ENCODE results near the gene AZIN2. TPM values are rescaled to one million over a fixed set of nuclear protein-coding genes. Genes with fewer than 3 reads are reported as not detected.

AZIN2 gene
- 1.00 TPM for polyA plus RNA-seq (2013, experiment 1 of 2)
- polyA plus RNA-seq (2013, experiment 2 of 2), result 1.1 TPM

GRCh38 chr1:33080885-33081553 is at the start of gene AZIN2:
TSS of gene AZIN2 (plus strand) at chr1:33081153. CDS start at chr1:33082250, 1,097 bp downstream.
- H3K9me3 ChIP-seq (ENCODE audit: insufficient read depth, low read depth, low read length), result no peaks in the 10 kb centered on the region
- H3K36me3 ChIP-seq (ENCODE audit: insufficient read depth, low read length), result no peaks in the 10 kb centered on the region
- H3K4me3 ChIP-seq (ENCODE audit: low read length), result peak within 1 kb of the TSS; percentile 78
- 0 out of 2 replicates have a peak, but pooled peaks cover 5% of the 10 kb centered on the region for H3K4me1 ChIP-seq (ENCODE audit: insufficient read depth, low read length)
- 1% methylated on average over 52 of the region's 52 CpGs for WGBS
- H3K27me3 ChIP-seq (ENCODE audit: insufficient read depth, low read length), result peaks cover 56% of the 10 kb centered on the region
- peak within 1 kb of the TSS; percentile 35; the same call in 1 of the 2 replicates for H3K9ac ChIP-seq (ENCODE audit: low read depth, low read length)
- no peak within 1 kb of the TSS for H3K27ac ChIP-seq (ENCODE audit: low read depth, low read length)

GRCh38 chr1:33031506-33031905 is 49.4 kb upstream of the AZIN2 start:
- Histone ChIP-seq H3K4me1 (ENCODE audit: insufficient read depth, low read length) (peaks cover 4% of the 10 kb centered on the region; the same call in 1 of the 2 replicates), H3K9ac (ENCODE audit: low read depth, low read length) (no peak overlapping the region), H3K27ac (ENCODE audit: low read depth, low read length) (no peak overlapping the region), H3K36me3 (ENCODE audit: insufficient read depth, low read length) (peaks cover 36% of the 10 kb centered on the region), H3K9me3 (ENCODE audit: insufficient read depth, low read depth, low read length) (no peaks in the 10 kb centered on the region), H3K4me3 (ENCODE audit: low read length) (no peak overlapping the region), H3K27me3 (ENCODE audit: insufficient read depth, low read length) (no peaks in the 10 kb centered on the region)
- WGBS, result 93% methylated on average over 3 of the region's 4 CpGs

GRCh38 chr1:33032126-33032869 is 48.7 kb upstream of the AZIN2 start:
- Histone ChIP-seq H3K36me3 (ENCODE audit: insufficient read depth, low read length) (peaks cover 36% of the 10 kb centered on the region), H3K9ac (ENCODE audit: low read depth, low read length) (no peak overlapping the region), H3K27ac (ENCODE audit: low read depth, low read length) (no peak overlapping the region), H3K4me3 (ENCODE audit: low read length) (no peak overlapping the region), H3K9me3 (ENCODE audit: insufficient read depth, low read depth, low read length) (no peaks in the 10 kb centered on the region), H3K27me3 (ENCODE audit: insufficient read depth, low read length) (no peaks in the 10 kb centered on the region), H3K4me1 (ENCODE audit: insufficient read depth, low read length) (peaks cover 4% of the 10 kb centered on the region; the same call in 1 of the 2 replicates)
- 92% methylated on average over 4 of the region's 6 CpGs for WGBS

GRCh38 chr1:33036051-33036525 is 44.9 kb upstream of the AZIN2 start:
- Histone ChIP-seq H3K9me3 (ENCODE audit: insufficient read depth, low read depth, low read length) (no peaks in the 10 kb centered on the region), H3K27ac (ENCODE audit: low read depth, low read length) (no peak overlapping the region), H3K9ac (ENCODE audit: low read depth, low read length) (peak overlapping the region; percentile 68), H3K4me1 (ENCODE audit: insufficient read depth, low read length) (peaks cover 4% of the 10 kb centered on the region; the same call in 1 of the 2 replicates), H3K4me3 (ENCODE audit: low read length) (peak overlapping the region; percentile 71), H3K27me3 (ENCODE audit: insufficient read depth, low read length) (no peaks in the 10 kb centered on the region), H3K36me3 (ENCODE audit: insufficient read depth, low read length) (peaks cover 21% of the 10 kb centered on the region)
- 19% methylated on average over 5 of the region's 5 CpGs for WGBS

- Histone ChIP-seq H3K27ac (ENCODE audit: low read depth, low read length) (no peak within 1 kb of the TSS), H3K9ac (ENCODE audit: low read depth, low read length) (peak within 1 kb of the TSS; percentile 68), H3K27me3 (ENCODE audit: insufficient read depth, low read length) (no peaks in the 10 kb centered on the region), H3K9me3 (ENCODE audit: insufficient read depth, low read depth, low read length) (no peaks in the 10 kb centered on the region), H3K4me3 (ENCODE audit: low read length) (peak within 1 kb of the TSS; percentile 71), H3K4me1 (ENCODE audit: insufficient read depth, low read length) (peaks cover 4% of the 10 kb centered on the region; the same call in 1 of the 2 replicates), H3K36me3 (ENCODE audit: insufficient read depth, low read length) (peaks cover 15% of the 10 kb centered on the region)
- WGBS, result 7% methylated on average over 55 of the region's 59 CpGs
These were observed 44.1 kb upstream of the AZIN2 start, which contains the start of gene AK2 for GRCh38 chr1:33036526-33037503. TSS of gene AK2 (minus strand) at chr1:33036883. CDS start at chr1:33036828, 55 bp downstream.

GRCh38 chr1:33039840-33040239 is 41.1 kb upstream of the AZIN2 start:
- Histone ChIP-seq H3K27ac (ENCODE audit: low read depth, low read length) (no peak overlapping the region), H3K4me3 (ENCODE audit: low read length) (no peak overlapping the region), H3K27me3 (ENCODE audit: insufficient read depth, low read length) (no peaks in the 10 kb centered on the region), H3K9ac (ENCODE audit: low read depth, low read length) (no peak overlapping the region), H3K9me3 (ENCODE audit: insufficient read depth, low read depth, low read length) (no peaks in the 10 kb centered on the region), H3K4me1 (ENCODE audit: insufficient read depth, low read length) (peaks cover 4% of the 10 kb centered on the region; the same call in 1 of the 2 replicates), H3K36me3 (ENCODE audit: insufficient read depth, low read length) (peaks cover 2% of the 10 kb centered on the region; the same call in 1 of the 2 replicates)
- WGBS, result 88% methylated on average over 8 of the region's 8 CpGs

- H3K4me1 ChIP-seq (ENCODE audit: insufficient read depth, low read length), result 0 out of 2 replicates have a peak, but pooled peaks cover 1% of the 10 kb centered on the region
- H3K4me3 ChIP-seq (ENCODE audit: low read length), result no peak overlapping the region
- H3K27me3 ChIP-seq (ENCODE audit: insufficient read depth, low read length), result no peaks in the 10 kb centered on the region
- H3K36me3 ChIP-seq (ENCODE audit: insufficient read depth, low read length), result no peaks in the 10 kb centered on the region
- no peak overlapping the region for H3K9ac ChIP-seq (ENCODE audit: low read depth, low read length)
- no peaks in the 10 kb centered on the region for H3K9me3 ChIP-seq (ENCODE audit: insufficient read depth, low read depth, low read length)
- 91% methylated on average over 1 of the region's 1 CpG for WGBS
- no peak overlapping the region for H3K27ac ChIP-seq (ENCODE audit: low read depth, low read length)
These were observed 39.9 kb upstream of the AZIN2 start for GRCh38 chr1:33041026-33041425.

GRCh38 chr1:33042831-33043230 is 38.1 kb upstream of the AZIN2 start:
- Histone ChIP-seq H3K9me3 (ENCODE audit: insufficient read depth, low read depth, low read length) (no peaks in the 10 kb centered on the region), H3K9ac (ENCODE audit: low read depth, low read length) (no peak overlapping the region), H3K27me3 (ENCODE audit: insufficient read depth, low read length) (no peaks in the 10 kb centered on the region), H3K36me3 (ENCODE audit: insufficient read depth, low read length) (no peaks in the 10 kb centered on the region), H3K4me1 (ENCODE audit: insufficient read depth, low read length) (no peaks in the 10 kb centered on the region), H3K4me3 (ENCODE audit: low read length) (no peak overlapping the region), H3K27ac (ENCODE audit: low read depth, low read length) (no peak overlapping the region)
- 80% methylated on average over 1 of the region's 1 CpG for WGBS

- 89% methylated on average over 8 of the region's 8 CpGs for WGBS
- Histone ChIP-seq H3K27me3 (ENCODE audit: insufficient read depth, low read length) (no peaks in the 10 kb centered on the region), H3K9ac (ENCODE audit: low read depth, low read length) (no peak overlapping the region), H3K9me3 (ENCODE audit: insufficient read depth, low read depth, low read length) (no peaks in the 10 kb centered on the region), H3K4me3 (ENCODE audit: low read length) (no peak overlapping the region), H3K36me3 (ENCODE audit: insufficient read depth, low read length) (no peaks in the 10 kb centered on the region), H3K4me1 (ENCODE audit: insufficient read depth, low read length) (no peaks in the 10 kb centered on the region), H3K27ac (ENCODE audit: low read depth, low read length) (no peak overlapping the region)
These were observed 37.5 kb upstream of the AZIN2 start for GRCh38 chr1:33043267-33044092.

GRCh38 chr1:33045246-33045645 is 35.7 kb upstream of the AZIN2 start:
- Histone ChIP-seq H3K27me3 (ENCODE audit: insufficient read depth, low read length) (no peaks in the 10 kb centered on the region), H3K9me3 (ENCODE audit: insufficient read depth, low read depth, low read length) (peaks cover 4% of the 10 kb centered on the region), H3K36me3 (ENCODE audit: insufficient read depth, low read length) (no peaks in the 10 kb centered on the region), H3K9ac (ENCODE audit: low read depth, low read length) (no peak overlapping the region), H3K27ac (ENCODE audit: low read depth, low read length) (no peak overlapping the region), H3K4me3 (ENCODE audit: low read length) (no peak overlapping the region), H3K4me1 (ENCODE audit: insufficient read depth, low read length) (no peaks in the 10 kb centered on the region)
- 79% methylated on average over 2 of the region's 2 CpGs for WGBS
